ENCODE data around the gene LRTM2.

GRCh38 chr12:1806301-1807086, 13.9 kb upstream of the LRTM2 start:
- TF ChIP-seq TAF1 (IDR thresholded peaks at IDR 0.05; ENCODE audit: borderline replicate concordance, low read depth, low read length) = no peak
- no peak for TF ChIP-seq POLR2AphosphoS5 (IDR thresholded peaks at IDR 0.05; ENCODE audit: low read depth, low read length)
